ENCODE measurements around the gene WDR46.

Gene WDR46

GRCh38 chr6:33313709-33314514 lies 24.9 kb upstream of the WDR46 start, which contains the start of gene TAPBP:
Gene TAPBP (minus strand): TSS chr6:33314078. CDS start chr6:33314041, 37 bp downstream.
- peak; percentile 58 for DNase-seq (ENCODE audit: low spot score)

GRCh38 chr6:33313105-33313708 lies 24.2 kb upstream of the WDR46 start:
- DNase-seq (ENCODE audit: low spot score): peak; percentile 32

GRCh38 chr6:33312361-33313104 lies 23.5 kb upstream of the WDR46 start:
- DNase-seq (ENCODE audit: low spot score): peak; percentile 97

GRCh38 chr6:33306356-33306755 lies 17.3 kb upstream of the WDR46 start:
- no peak for DNase-seq (ENCODE audit: low spot score)

- DNase-seq (ENCODE audit: low spot score): no peak
Measured at GRCh38 chr6:33305052-33305451, 16.0 kb upstream of the WDR46 start.

- no peak for DNase-seq (ENCODE audit: low spot score)
Measured at GRCh38 chr6:33304216-33304615, 15.2 kb upstream of the WDR46 start.

GRCh38 chr6:33301877-33302276 lies 12.8 kb upstream of the WDR46 start:
- DNase-seq (ENCODE audit: low spot score): no peak

GRCh38 chr6:33299237-33299944 lies 10.4 kb upstream of the WDR46 start:
- peak; percentile 93 for DNase-seq (ENCODE audit: low spot score)

GRCh38 chr6:33298773-33299236 lies 9.8 kb upstream of the WDR46 start, which contains the start of gene RGL2:
Gene RGL2 (minus strand): TSS chr6:33298942. CDS start chr6:33298610, 332 bp downstream.
- peak; percentile 36 for DNase-seq (ENCODE audit: low spot score)

- peak; percentile 87 for DNase-seq (ENCODE audit: low spot score)
Measured at GRCh38 chr6:33297956-33298772, 9.1 kb upstream of the WDR46 start.

GRCh38 chr6:33297406-33297955 lies 8.4 kb upstream of the WDR46 start:
- peak; percentile 54 for DNase-seq (ENCODE audit: low spot score)

- DNase-seq (ENCODE audit: low spot score): no peak
Measured at GRCh38 chr6:33296797-33297405, 7.9 kb upstream of the WDR46 start.

GRCh38 chr6:33295621-33296369 lies 6.8 kb upstream of the WDR46 start:
- no peak for DNase-seq (ENCODE audit: low spot score)

- no peak for DNase-seq (ENCODE audit: low spot score)
Measured at GRCh38 chr6:33294086-33294823, 5.2 kb upstream of the WDR46 start.

- no peak for DNase-seq (ENCODE audit: low spot score)
Measured at GRCh38 chr6:33292996-33293682, 4.1 kb upstream of the WDR46 start.

GRCh38 chr6:33290459-33290858 lies 1.4 kb upstream of the WDR46 start:
- no peak for DNase-seq (ENCODE audit: low spot score)

GRCh38 chr6:33289784-33290315 lies 811 bp upstream of the WDR46 start:
- DNase-seq (ENCODE audit: low spot score): no peak
